ENCODE measurements around the gene TRIM33.

Gene TRIM33

DNA sequence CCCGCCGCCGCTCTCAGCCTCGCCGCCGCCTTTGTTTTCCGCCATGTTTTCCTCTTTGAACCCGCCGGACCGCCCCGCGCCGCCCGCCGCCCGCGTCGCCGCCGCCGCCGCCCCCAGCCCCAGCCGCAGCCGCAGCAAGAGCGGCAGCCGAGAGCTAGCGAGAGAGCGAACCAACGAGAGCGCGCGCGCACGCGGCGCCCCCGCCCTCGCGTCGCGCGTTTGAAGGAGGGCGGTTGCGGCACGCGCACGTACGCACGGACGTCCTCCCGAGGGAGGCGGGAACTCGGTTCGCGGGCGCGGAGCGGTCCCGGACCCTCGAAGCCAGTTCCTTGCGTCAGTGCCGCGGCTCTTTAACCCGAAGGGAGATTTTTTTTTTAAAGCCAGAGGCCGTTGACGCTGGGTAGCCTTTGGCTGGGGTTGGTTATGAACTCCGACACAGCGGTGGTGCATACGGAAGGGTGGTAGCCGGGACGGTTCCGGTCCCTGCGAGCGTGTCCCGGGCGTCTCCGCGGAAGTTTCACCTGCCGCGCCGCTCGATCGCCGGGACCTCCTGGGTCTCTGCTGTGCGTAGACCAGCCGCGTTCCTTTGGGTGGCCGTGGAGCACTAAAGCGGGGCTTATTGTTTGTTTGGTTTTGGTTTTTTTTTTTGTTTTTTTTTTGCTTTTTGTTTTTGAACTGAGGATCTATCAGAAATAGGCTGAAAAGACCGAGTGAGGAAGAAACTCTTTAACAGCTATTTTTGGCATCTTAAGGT, at the start of gene TRIM33:
Gene TRIM33, minus strand, starts transcription at position 172 of the 754 bp plus-strand sequence. Its CDS starts 127 bp downstream, at position 45.
- Mint-ChIP-seq H3K36me3 (ENCODE audit: low read depth) (peaks cover 9% of the 10 kb centered on the region), H3K27ac (peak within 1 kb of the TSS; percentile 95 to 97 (median 97)), H3K9me3 (no peaks in the 10 kb centered on the region), H3K4me3 (peak within 1 kb of the TSS; percentile 93 to 97 (median 95)), H3K27me3 (ENCODE audit: low read depth) (peaks cover 14% of the 10 kb centered on the region), H3K4me1 (peaks cover 39% of the 10 kb centered on the region)
- TF ChIP-seq, protein P1, sequence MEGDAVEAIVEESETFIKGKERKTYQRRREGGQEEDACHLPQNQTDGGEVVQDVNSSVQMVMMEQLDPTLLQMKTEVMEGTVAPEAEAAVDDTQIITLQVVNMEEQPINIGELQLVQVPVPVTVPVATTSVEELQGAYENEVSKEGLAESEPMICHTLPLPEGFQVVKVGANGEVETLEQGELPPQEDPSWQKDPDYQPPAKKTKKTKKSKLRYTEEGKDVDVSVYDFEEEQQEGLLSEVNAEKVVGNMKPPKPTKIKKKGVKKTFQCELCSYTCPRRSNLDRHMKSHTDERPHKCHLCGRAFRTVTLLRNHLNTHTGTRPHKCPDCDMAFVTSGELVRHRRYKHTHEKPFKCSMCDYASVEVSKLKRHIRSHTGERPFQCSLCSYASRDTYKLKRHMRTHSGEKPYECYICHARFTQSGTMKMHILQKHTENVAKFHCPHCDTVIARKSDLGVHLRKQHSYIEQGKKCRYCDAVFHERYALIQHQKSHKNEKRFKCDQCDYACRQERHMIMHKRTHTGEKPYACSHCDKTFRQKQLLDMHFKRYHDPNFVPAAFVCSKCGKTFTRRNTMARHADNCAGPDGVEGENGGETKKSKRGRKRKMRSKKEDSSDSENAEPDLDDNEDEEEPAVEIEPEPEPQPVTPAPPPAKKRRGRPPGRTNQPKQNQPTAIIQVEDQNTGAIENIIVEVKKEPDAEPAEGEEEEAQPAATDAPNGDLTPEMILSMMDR (IDR thresholded peaks at IDR 0.05; ENCODE audit: unreplicated experiment in 3 of 3) = no peak

DNA sequence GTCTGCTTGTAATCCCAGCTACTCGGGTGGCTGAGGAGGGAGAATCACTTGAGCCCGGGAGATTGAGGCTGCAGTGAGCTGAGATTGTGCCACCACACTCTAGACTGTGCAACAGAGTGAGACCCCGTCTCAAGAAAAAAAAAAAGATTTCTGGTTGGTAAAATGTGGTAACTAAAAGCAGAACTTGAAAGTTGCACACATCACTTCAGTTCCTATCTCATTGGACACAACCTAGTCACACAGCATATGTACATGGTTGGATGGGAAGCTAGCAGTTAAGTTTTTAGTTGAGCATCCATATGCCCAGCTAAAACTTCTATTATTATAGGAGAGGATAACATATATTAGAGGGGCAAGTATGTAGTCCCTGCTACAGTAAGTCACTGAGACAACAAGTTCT, 48.4 kb upstream of the TRIM33 start:
- TF ChIP-seq, protein P1 (IDR thresholded peaks at IDR 0.05; ENCODE audit: unreplicated experiment in 3 of 3) = no peak
- peaks cover 4% of the 10 kb centered on the region for H3K36me3 Mint-ChIP-seq (ENCODE audit: low read depth)
- H3K27ac Mint-ChIP-seq = no peak overlapping the region
- H3K4me3 Mint-ChIP-seq = no peak overlapping the region
- no peaks in the 10 kb centered on the region for H3K27me3 Mint-ChIP-seq (ENCODE audit: low read depth)
- no peaks in the 10 kb centered on the region for H3K9me3 Mint-ChIP-seq
- H3K4me1 Mint-ChIP-seq = no peaks in the 10 kb centered on the region

DNA sequence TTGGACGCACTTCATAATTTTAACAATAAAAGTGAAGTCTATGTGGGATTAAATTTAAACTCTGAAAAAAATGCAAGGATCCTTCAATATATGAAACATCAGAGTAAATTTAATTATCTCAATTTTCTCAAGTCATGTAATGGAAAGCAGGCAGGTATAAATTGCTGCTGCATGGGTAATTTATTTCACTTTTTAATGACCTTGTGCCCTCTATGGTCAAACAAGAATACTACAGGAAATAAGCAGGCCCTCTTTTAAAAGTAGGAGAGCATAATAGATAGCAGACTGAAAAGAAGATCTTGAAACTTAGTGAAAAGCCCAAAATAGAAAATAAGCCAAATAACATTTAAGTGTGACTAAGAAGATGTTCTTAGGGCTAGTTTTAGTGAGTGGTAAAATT, 47.5 kb upstream of the TRIM33 start:
- H3K27me3 Mint-ChIP-seq (ENCODE audit: low read depth) = no peaks in the 10 kb centered on the region
- no peak overlapping the region for H3K27ac Mint-ChIP-seq
- no peaks in the 10 kb centered on the region for H3K36me3 Mint-ChIP-seq (ENCODE audit: low read depth)
- H3K4me1 Mint-ChIP-seq = no peaks in the 10 kb centered on the region
- no peaks in the 10 kb centered on the region for H3K9me3 Mint-ChIP-seq
- TF ChIP-seq, protein P1 (IDR thresholded peaks at IDR 0.05; ENCODE audit: unreplicated experiment in 3 of 3) = peak in 2 of 3 experiments; percentile 7 to 36
- no peak overlapping the region for H3K4me3 Mint-ChIP-seq

DNA sequence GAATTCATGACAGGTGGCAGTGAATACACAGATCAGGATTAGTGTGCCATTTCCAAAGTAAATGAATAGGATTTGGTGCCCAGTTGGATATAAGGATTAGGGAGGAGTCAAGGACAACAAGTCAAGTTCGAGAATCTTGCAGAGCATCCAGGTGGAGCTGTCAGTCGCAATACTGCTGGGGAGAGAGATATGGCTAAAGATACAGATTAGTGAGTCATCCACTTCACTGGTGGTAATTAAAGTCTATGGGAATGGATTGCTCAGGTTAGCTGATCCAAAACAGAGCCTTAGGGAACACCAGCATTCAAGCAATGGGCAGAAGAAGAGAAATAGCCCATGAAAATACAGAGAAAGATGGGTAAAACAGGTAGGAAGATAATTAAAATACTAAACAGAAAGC, 43.6 kb upstream of the TRIM33 start:
- H3K4me3 Mint-ChIP-seq = no peak overlapping the region
- TF ChIP-seq, protein P1 (IDR thresholded peaks at IDR 0.05; ENCODE audit: unreplicated experiment in 3 of 3) = no peak
- H3K4me1 Mint-ChIP-seq = no peaks in the 10 kb centered on the region
- no peaks in the 10 kb centered on the region for H3K27me3 Mint-ChIP-seq (ENCODE audit: low read depth)
- H3K9me3 Mint-ChIP-seq = no peaks in the 10 kb centered on the region
- no peak overlapping the region for H3K27ac Mint-ChIP-seq
- H3K36me3 Mint-ChIP-seq (ENCODE audit: low read depth) = no peaks in the 10 kb centered on the region

DNA sequence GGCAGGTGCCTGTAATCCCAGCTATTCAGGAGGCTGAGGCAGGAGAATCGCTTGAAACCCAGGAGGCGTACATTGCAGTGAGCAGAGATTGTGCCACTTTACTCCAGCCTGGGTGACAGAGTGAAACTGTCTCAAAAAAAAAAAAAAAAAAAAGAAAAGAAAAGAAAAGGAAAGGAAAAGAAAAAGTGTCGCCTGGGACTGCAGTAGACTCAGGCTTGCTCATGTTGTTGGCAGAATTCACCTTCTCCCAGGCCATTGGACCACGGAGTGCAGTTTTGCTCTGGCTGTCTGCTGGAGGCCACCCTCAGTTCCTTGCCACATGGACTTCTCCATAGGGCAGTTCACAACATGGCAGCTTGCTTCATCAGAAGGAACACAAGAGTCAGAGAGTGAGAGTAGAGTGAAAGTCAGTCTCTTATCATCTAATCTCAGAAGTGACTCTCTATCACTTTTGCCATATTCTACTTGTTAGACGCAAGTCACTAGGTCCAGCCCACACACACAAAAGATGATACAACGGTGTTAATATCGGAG, 41.2 kb upstream of the TRIM33 start:
- no peaks in the 10 kb centered on the region for H3K9me3 Mint-ChIP-seq
- H3K27me3 Mint-ChIP-seq (ENCODE audit: low read depth) = no peaks in the 10 kb centered on the region
- no peaks in the 10 kb centered on the region for H3K4me1 Mint-ChIP-seq
- no peak overlapping the region for H3K27ac Mint-ChIP-seq
- no peaks in the 10 kb centered on the region for H3K36me3 Mint-ChIP-seq (ENCODE audit: low read depth)
- TF ChIP-seq, protein P1 (IDR thresholded peaks at IDR 0.05; ENCODE audit: unreplicated experiment in 3 of 3) = no peak
- H3K4me3 Mint-ChIP-seq = no peak overlapping the region

DNA sequence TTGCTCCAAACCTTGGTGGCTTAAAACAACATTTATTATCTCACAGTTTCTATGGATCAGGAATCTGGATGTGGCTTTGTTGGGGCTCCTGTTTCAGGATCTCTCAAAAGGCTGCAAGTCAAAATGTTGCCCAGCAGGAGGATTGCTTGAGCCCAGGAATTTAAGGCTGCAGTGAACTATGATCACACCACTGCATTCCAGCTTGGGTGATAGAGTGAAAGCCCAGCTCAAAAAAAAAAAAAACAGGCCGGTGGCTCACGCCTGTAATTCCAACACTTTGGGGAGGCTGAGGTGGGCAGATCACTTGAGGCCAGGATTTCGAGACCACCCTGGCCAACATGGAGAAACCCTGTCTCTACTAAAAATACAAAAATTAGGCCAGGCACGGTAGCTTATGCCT, 40.4 kb upstream of the TRIM33 start:
- no peak overlapping the region for H3K27ac Mint-ChIP-seq
- H3K27me3 Mint-ChIP-seq (ENCODE audit: low read depth) = no peaks in the 10 kb centered on the region
- H3K9me3 Mint-ChIP-seq = no peaks in the 10 kb centered on the region
- TF ChIP-seq, protein P1 (IDR thresholded peaks at IDR 0.05; ENCODE audit: unreplicated experiment in 3 of 3) = no peak
- H3K4me1 Mint-ChIP-seq = no peaks in the 10 kb centered on the region
- H3K4me3 Mint-ChIP-seq = no peak overlapping the region
- no peaks in the 10 kb centered on the region for H3K36me3 Mint-ChIP-seq (ENCODE audit: low read depth)
